Lung (tissue), 12 donors: ENCODE results near the gene MMP24. TPM values are rescaled to one million over a fixed set of nuclear protein-coding genes. Genes with fewer than 3 reads are reported as not detected.
"Not testable (repeated sequence)": the region's sequence is repeated elsewhere in the genome, so short reads cannot be mapped to it uniquely, and the experiment has no call there.

ENCODE experiments used
- ATAC-seq: fragments of 200-7000 bp; cut with Tn5 transposase; one replicate; pipeline ENCODE4 v1.9.1; 2020; ENCODE audit warnings: moderate number of reproducible peaks; ENCODE audit not compliant: insufficient read depth, low FRiP score
- DNase-seq, 3 donors: peaks; one replicate each; pipeline ENCODE4 v3.0.0-alpha.2; 2013 to 2017
- H3K27ac ChIP-seq, 2 donors: one replicate each; pipeline ENCODE4 v1.5.1; 2013; ENCODE audit warnings: mild to moderate bottlenecking in 2 of 2, moderate library complexity in 2 of 2, control low read depth in 1 of 2, inconsistent platforms in 1 of 2, low read depth in 1 of 2, low read length in 1 of 2
- H3K27me3 ChIP-seq, 3 donors: one replicate each; pipeline ENCODE4 v1.5.1; 2013; ENCODE audit warnings: low read length in 2 of 3; ENCODE audit not compliant: control insufficient read depth in 3 of 3, insufficient read depth in 3 of 3
- H3K36me3 ChIP-seq, 4 donors: one replicate each; pipeline ENCODE4 v1.5.1; 2013; ENCODE audit warnings: low read length in 4 of 4, mild to moderate bottlenecking in 1 of 4, moderate library complexity in 1 of 4; ENCODE audit not compliant: control insufficient read depth in 4 of 4, insufficient read depth in 4 of 4
- H3K4me1 ChIP-seq, 5 donors: one replicate each; pipeline ENCODE4 v1.5.1; 2013; ENCODE audit warnings: low read length in 5 of 5, mild to moderate bottlenecking in 2 of 5, moderate library complexity in 1 of 5; ENCODE audit not compliant: control insufficient read depth in 5 of 5, insufficient read depth in 5 of 5
- H3K4me3 ChIP-seq: one replicate; pipeline ENCODE4 v1.5.1; 2013; ENCODE audit warnings: mild to moderate bottlenecking, control low read depth, moderate library complexity
- H3K9ac ChIP-seq, 2 donors: one replicate each; pipeline ENCODE4 v1.5.1; 2013; ENCODE audit warnings: low read length in 2 of 2, control low read depth in 1 of 2; ENCODE audit not compliant: insufficient read depth in 1 of 2
- H3K9me3 ChIP-seq, 4 donors: one replicate each; pipeline ENCODE4 v1.5.1; 2013; ENCODE audit warnings: low read length in 3 of 4, mild to moderate bottlenecking in 1 of 4, moderate library complexity in 1 of 4; ENCODE audit not compliant: control insufficient read depth in 4 of 4, insufficient read depth in 3 of 4
- WGBS, 2 donors: extraction: QIAGEN DNeasy Blood & Tissue Kit; methylation state at CpG; one replicate each; pipeline ENCODE4 v1.1.7; 2013; 5-methylcytosine and 5-hydroxymethylcytosine counted together
- polyA plus RNA-seq, 2 donors: library from polyadenylated mRNA; stranded (reverse); fragments of 200-250 nt; gene quantifications; one replicate each; pipeline ENCODE4 v1.2.1, GENCODE V29; 2013
- total RNA-seq, 2 donors: library from RNA; depleted of rRNA in 1 of 2; stranded (reverse); fragments of >200 nt in 1 of 2; gene quantifications; one replicate each; pipeline ENCODE4 v1.2.1, GENCODE V29; 2014 to 2021
- TF ChIP-seq, protein P1 (sequence below): IDR thresholded peaks from 2 replicates; pipeline ENCODE4 v1.5.1; 2012; ENCODE audit warnings: mild to moderate bottlenecking; ENCODE audit errors: control extremely low read depth, extremely low read depth
- donor health status: control.
- donor health status: control.
- donor health status: Bipolar disorder and iron deficiency.
- donor health status: healthy.
- donor health status: DM: yes; HTN: yes; CAD: no.

MMP24 gene
- total and polyA plus RNA-seq, 4 donors = 2.3 to 10.1 (median 6.7) TPM

DNA sequence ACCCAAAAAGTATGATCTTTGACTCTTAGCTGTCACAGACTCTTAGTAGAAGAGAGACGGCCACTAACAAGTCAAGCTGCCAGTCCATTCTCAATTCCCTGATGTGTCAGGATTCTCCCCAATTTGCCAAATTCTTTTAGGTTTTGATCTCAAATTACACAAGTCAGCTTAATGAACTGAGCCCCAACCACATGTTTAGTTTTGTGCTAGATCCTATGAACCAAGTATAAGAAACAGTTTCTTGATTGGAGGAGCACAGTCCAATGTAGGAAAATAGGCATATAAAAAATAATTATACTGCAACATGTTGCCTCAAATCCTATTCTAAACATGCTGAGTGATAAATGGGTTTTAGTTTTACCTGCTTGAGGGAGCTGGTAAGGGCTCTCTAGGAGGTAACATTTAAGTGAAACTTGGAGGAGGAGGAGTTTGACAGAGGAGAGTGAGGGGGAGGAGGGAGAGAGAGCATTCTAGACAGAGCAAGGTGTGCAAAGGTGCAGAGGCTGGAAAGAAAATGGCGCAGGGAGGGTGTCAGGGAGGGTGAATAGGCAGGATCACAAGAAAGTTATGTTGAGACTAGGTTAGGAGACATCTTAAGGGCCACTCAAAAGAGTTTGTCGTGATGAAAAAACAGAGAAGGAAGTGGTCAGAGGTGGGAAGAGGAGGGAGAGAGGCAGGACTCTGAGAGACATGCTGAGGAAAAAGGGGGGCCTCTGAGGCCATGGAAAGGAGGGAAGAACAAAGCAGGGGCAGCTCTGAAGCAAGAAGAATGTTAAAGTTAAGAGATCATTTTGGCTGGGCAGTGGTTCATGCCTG lies 88.5 kb downstream of the MMP24 start:
- no peak for ATAC-seq
- peak in 1 of 3 donors; percentile 31 for DNase-seq
- TF ChIP-seq, protein P1, sequence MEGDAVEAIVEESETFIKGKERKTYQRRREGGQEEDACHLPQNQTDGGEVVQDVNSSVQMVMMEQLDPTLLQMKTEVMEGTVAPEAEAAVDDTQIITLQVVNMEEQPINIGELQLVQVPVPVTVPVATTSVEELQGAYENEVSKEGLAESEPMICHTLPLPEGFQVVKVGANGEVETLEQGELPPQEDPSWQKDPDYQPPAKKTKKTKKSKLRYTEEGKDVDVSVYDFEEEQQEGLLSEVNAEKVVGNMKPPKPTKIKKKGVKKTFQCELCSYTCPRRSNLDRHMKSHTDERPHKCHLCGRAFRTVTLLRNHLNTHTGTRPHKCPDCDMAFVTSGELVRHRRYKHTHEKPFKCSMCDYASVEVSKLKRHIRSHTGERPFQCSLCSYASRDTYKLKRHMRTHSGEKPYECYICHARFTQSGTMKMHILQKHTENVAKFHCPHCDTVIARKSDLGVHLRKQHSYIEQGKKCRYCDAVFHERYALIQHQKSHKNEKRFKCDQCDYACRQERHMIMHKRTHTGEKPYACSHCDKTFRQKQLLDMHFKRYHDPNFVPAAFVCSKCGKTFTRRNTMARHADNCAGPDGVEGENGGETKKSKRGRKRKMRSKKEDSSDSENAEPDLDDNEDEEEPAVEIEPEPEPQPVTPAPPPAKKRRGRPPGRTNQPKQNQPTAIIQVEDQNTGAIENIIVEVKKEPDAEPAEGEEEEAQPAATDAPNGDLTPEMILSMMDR = no peak
- Histone ChIP-seq H3K9ac (no peak overlapping the region), H3K27me3 (no peaks in the 10 kb centered on the region), H3K27ac (no peak overlapping the region), H3K36me3 (peaks cover 0 to 3% (median 1%) of the 10 kb centered on the region in 4 donors), H3K4me1 (peaks cover 0 to 11% (median 6%) of the 10 kb centered on the region in 5 donors), H3K4me3 (no peak overlapping the region), H3K9me3 (no peaks in the 10 kb centered on the region)
- 56 to 68% methylated on average over 3 of the region's 3 CpGs for WGBS, 2 donors

DNA sequence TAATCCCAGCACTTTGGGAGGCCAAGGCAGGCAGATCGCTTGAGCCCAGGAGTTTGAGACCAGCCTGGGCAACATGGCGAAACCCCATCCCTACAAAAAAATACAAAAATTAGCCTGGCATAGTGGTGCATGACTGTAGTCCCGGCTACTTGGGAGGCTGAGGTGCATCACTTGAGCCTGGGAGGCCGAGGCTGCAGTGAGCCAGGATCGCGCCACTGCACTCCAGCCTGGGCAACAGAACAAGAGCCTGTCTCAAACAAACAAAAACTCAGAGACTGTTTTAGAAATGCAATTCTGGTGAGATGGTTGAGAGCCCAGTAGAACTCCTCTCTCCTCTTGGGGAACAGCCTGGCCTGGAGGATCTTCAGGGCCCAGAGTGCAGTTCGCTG lies 89.1 kb downstream of the MMP24 start:
- DNase-seq, H3K4me3 ChIP-seq: not testable (repeated sequence)
- 89 to 91% methylated on average over 7 of the region's 7 CpGs for WGBS, 2 donors

DNA sequence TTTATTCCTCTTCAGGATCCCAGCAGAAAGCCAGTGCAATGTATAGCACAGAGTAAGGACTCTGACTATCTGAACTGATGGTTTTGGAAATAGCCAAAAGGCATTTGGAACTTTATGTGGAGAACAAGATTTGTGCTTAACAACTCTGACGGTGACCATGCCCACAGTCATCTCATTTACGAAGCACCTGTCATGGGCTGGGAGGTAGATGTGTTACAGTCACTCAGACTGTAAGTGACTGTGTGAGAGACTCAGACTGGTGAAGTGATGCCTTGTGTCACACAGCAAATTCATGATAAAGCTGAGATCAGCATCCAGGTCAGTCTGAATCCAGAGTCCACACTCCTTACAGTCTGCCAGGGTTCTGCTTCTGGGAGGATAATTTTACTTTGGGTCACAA lies 89.6 kb downstream of the MMP24 start:
- Histone ChIP-seq H3K9me3 (no peaks in the 10 kb centered on the region), H3K27ac (no peak overlapping the region), H3K9ac (no peak overlapping the region), H3K4me1 (peaks cover 0 to 15% (median 8%) of the 10 kb centered on the region in 5 donors), H3K27me3 (no peaks in the 10 kb centered on the region), H3K4me3 (no peak overlapping the region), H3K36me3 (peaks cover 0 to 3% (median 1%) of the 10 kb centered on the region in 4 donors)
- ATAC-seq (no peak), DNase-seq (no peak)
- TF ChIP-seq, protein P1 = no peak
- WGBS, 2 donors = 94 to 95% methylated on average over 2 of the region's 2 CpGs

More for the DNA sequence above, 89.1 kb downstream of the MMP24 start:
- H3K9ac ChIP-seq, H3K9me3 ChIP-seq, H3K36me3 ChIP-seq, H3K27ac ChIP-seq, H3K27me3 ChIP-seq, ATAC-seq: not testable (repeated sequence)
- H3K4me1 ChIP-seq = peaks cover 0 to 15% (median 8%) of the 10 kb centered on the region in 5 donors

DNA sequence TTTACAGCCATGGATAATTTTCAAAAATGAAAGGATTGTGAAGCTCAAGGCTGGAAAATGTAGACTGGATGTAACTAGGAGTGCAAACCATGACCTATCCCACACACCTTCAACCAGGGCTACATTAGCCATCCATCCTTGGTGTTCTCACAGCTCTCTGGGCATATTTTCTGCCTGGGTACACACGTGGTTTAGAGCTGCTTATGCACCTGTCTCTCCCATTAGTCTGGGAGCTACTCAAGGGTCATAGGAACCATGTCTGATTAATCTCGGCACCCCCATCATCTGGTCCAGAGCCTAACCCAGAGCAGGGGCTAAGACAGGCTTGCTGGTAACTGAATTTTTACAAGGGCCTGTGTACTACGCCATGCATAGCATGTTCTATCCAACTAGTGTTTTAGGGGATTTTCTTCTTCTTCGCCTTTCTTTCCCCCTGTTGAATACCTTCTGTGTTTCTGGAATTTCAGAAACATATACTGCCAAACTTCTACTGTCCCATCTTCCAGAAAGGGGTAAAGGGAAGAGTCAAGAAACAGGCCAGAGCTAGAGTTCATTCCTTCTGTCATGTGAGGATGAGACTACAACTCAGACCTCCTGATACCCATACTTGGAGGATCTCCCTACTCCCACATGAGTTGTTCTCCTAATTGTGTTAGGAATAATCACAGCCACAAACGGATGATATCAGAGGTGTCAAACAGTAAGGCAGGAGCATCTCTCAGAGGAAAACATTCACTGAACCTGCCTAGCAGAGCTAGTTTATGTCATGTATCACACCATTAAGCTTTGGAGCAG lies 91.1 kb downstream of the MMP24 start:
- Histone ChIP-seq H3K4me1 (peaks cover 0 to 15% (median 8%) of the 10 kb centered on the region in 5 donors), H3K4me3 (no peak overlapping the region), H3K27ac (peak overlapping the region; percentile 24 to 58), H3K9ac (no peak overlapping the region), H3K27me3 (no peaks in the 10 kb centered on the region), H3K9me3 (no peaks in the 10 kb centered on the region), H3K36me3 (no peaks in the 10 kb centered on the region)
- WGBS, 2 donors = 90 to 91% methylated on average over 5 of the region's 5 CpGs
- ATAC-seq (no peak), DNase-seq (no peak)
- TF ChIP-seq, protein P1 = no peak
